Parathyroid adenoma (tissue), 2 donors: ENCODE measurements around the gene NLGN4X.

Experiments
- H2AFZ ChIP-seq: fragments of 300-600 bp; sonication (generic); one replicate; pipeline ENCODE4 v1.7.0; 2017; ENCODE audit warnings: antibody characterized with exemption, mild to moderate bottlenecking
- H3K27ac ChIP-seq: fragments of 300-600 bp; sonication (generic); one replicate; pipeline ENCODE4 v1.7.0; 2017
- H3K27me3 ChIP-seq: fragments of 300-600 bp; sonication (generic); one replicate; pipeline ENCODE4 v1.7.0; 2017; ENCODE audit warnings: low read length; ENCODE audit not compliant: control insufficient read depth, insufficient read depth
- H3K36me3 ChIP-seq: fragments of 300-600 bp; sonication (generic); one replicate; pipeline ENCODE4 v1.7.0; 2017; ENCODE audit warnings: low read length; ENCODE audit not compliant: control insufficient read depth, insufficient read depth
- H3K4me1 ChIP-seq: fragments of 300-600 bp; sonication (generic); one replicate; pipeline ENCODE4 v1.7.0; 2017; ENCODE audit warnings: control low read depth
- H3K4me2 ChIP-seq: fragments of 300-600 bp; sonication (generic); one replicate; pipeline ENCODE4 v1.7.0; 2017; ENCODE audit warnings: low read length
- H3K4me3 ChIP-seq: fragments of 300-600 bp; sonication (generic); one replicate; pipeline ENCODE4 v1.7.0; 2017; ENCODE audit warnings: low read depth, low read length
- H3K79me2 ChIP-seq: fragments of 300-600 bp; sonication (generic); one replicate; pipeline ENCODE4 v1.7.0; 2017; ENCODE audit warnings: control low read depth
- H3K9ac ChIP-seq: fragments of 300-600 bp; sonication (generic); one replicate; pipeline ENCODE4 v1.7.0; 2017; ENCODE audit warnings: mild to moderate bottlenecking
- H3K9me3 ChIP-seq: fragments of 300-600 bp; sonication (generic); one replicate; pipeline ENCODE4 v1.7.0; 2017; ENCODE audit warnings: low read length; ENCODE audit not compliant: control insufficient read depth
- CTCF ChIP-seq: fragments of 300-600 bp; sonication (generic); IDR thresholded peaks from one replicate; pipeline ENCODE4 v1.7.0; 2017; ENCODE audit warnings: antibody characterized with exemption, mild to moderate bottlenecking
- donor health status: primary hyperparathyroidism.

NLGN4X gene

GRCh38 chrX:5998901-5999300 is 229.8 kb downstream of the NLGN4X start:
- no peak overlapping the region for H3K27ac ChIP-seq
- H2AFZ ChIP-seq: no peak overlapping the region
- no peak for TF ChIP-seq CTCF

GRCh38 chrX:5998456-5998855 is 230.2 kb downstream of the NLGN4X start:
- no peak for TF ChIP-seq CTCF
- Histone ChIP-seq H3K4me1 (no peaks in the 10 kb centered on the region), H3K27ac (no peak overlapping the region), H2AFZ (no peak overlapping the region), H3K4me2 (no peak overlapping the region), H3K9me3 (no peaks in the 10 kb centered on the region), H3K79me2 (no peaks in the 10 kb centered on the region), H3K36me3 (no peaks in the 10 kb centered on the region), H3K9ac (no peak overlapping the region), H3K27me3 (no peaks in the 10 kb centered on the region), H3K4me3 (no peak overlapping the region)

More at GRCh38 chrX:5998901-5999300, 229.8 kb downstream of the NLGN4X start:
- Histone ChIP-seq H3K79me2 (no peaks in the 10 kb centered on the region), H3K4me3 (no peak overlapping the region), H3K9ac (no peak overlapping the region), H3K36me3 (no peaks in the 10 kb centered on the region), H3K27me3 (no peaks in the 10 kb centered on the region), H3K4me2 (no peak overlapping the region), H3K9me3 (no peaks in the 10 kb centered on the region), H3K4me1 (no peaks in the 10 kb centered on the region)

- no peaks in the 10 kb centered on the region for H3K9me3 ChIP-seq
- H3K27me3 ChIP-seq: no peaks in the 10 kb centered on the region
- no peak for TF ChIP-seq CTCF
These were observed 237.3 kb downstream of the NLGN4X start for GRCh38 chrX:5991393-5991792.

GRCh38 chrX:5979338-5979737 is 249.3 kb downstream of the NLGN4X start:
- Histone ChIP-seq H3K4me1 (no peaks in the 10 kb centered on the region), H3K27me3 (no peaks in the 10 kb centered on the region), H3K9me3 (no peaks in the 10 kb centered on the region), H3K36me3 (no peaks in the 10 kb centered on the region), H3K79me2 (no peaks in the 10 kb centered on the region), H3K4me3 (no peak overlapping the region), H2AFZ (no peak overlapping the region), H3K9ac (no peak overlapping the region), H3K4me2 (no peak overlapping the region), H3K27ac (no peak overlapping the region)
- TF ChIP-seq CTCF: no peak

More at GRCh38 chrX:5991393-5991792, 237.3 kb downstream of the NLGN4X start:
- H3K4me2 ChIP-seq: no peak overlapping the region
- no peak overlapping the region for H3K4me3 ChIP-seq
- H3K27ac ChIP-seq: no peak overlapping the region
- no peak overlapping the region for H3K9ac ChIP-seq
- H2AFZ ChIP-seq: no peak overlapping the region
- no peaks in the 10 kb centered on the region for H3K4me1 ChIP-seq
- no peaks in the 10 kb centered on the region for H3K36me3 ChIP-seq
- no peaks in the 10 kb centered on the region for H3K79me2 ChIP-seq

GRCh38 chrX:5976332-5976731 is 252.3 kb downstream of the NLGN4X start:
- Histone ChIP-seq H2AFZ (no peak overlapping the region), H3K27ac (no peak overlapping the region), H3K4me3 (no peak overlapping the region), H3K9me3 (no peaks in the 10 kb centered on the region), H3K4me2 (no peak overlapping the region), H3K79me2 (no peaks in the 10 kb centered on the region), H3K9ac (no peak overlapping the region), H3K36me3 (no peaks in the 10 kb centered on the region), H3K27me3 (no peaks in the 10 kb centered on the region), H3K4me1 (no peaks in the 10 kb centered on the region)
- no peak for TF ChIP-seq CTCF
